NB4 (cell line): ENCODE measurements around the gene CDC42EP5.
"Not testable (repeated sequence)": the region's sequence is repeated elsewhere in the genome, so short reads cannot be mapped to it uniquely, and the experiment has no call there.

ENCODE experiments used
- DNase-seq: peaks from one replicate; pipeline ENCODE4 v3.0.0; 2010; ENCODE audit warnings: low read depth
- H3K4me3 ChIP-seq: one replicate; pipeline ENCODE4 v1.5.1; 2011; ENCODE audit warnings: mild to moderate bottlenecking, low read depth, low read length, moderate library complexity
- CTCF ChIP-seq: IDR thresholded peaks from one replicate; pipeline ENCODE4 v1.5.1; 2012; ENCODE audit warnings: low read depth, low read length
- MAX ChIP-seq: IDR thresholded peaks from 2 replicates; pipeline ENCODE4 v1.6.1; 2011; ENCODE audit warnings: low read depth, low read length
- MYC ChIP-seq: IDR thresholded peaks from 2 replicates; pipeline ENCODE4 v1.6.1; 2011; ENCODE audit warnings: low read depth, low read length
- POLR2A ChIP-seq: IDR thresholded peaks from 2 replicates; pipeline ENCODE4 v1.6.1; 2011; ENCODE audit warnings: mild to moderate bottlenecking; ENCODE audit not compliant: insufficient read length; ENCODE audit errors: extremely low read depth

CDC42EP5 gene

GRCh38 chr19:54493967-54494585 lies 21.0 kb upstream of the CDC42EP5 start:
- no peak overlapping the region for H3K4me3 ChIP-seq
- no peak for DNase-seq
- TF ChIP-seq MYC (no peak), POLR2A (no peak), MAX (no peak), CTCF (no peak)

GRCh38 chr19:54493056-54493455 lies 20.0 kb upstream of the CDC42EP5 start:
- DNase-seq = not testable (repeated sequence)

GRCh38 chr19:54492568-54492967 lies 19.5 kb upstream of the CDC42EP5 start:
- no peak overlapping the region for H3K4me3 ChIP-seq
- DNase-seq = no peak
- no peak for TF ChIP-seq MYC
- no peak for TF ChIP-seq POLR2A
- TF ChIP-seq MAX = no peak
- TF ChIP-seq CTCF = no peak

More at GRCh38 chr19:54493056-54493455, 20.0 kb upstream of the CDC42EP5 start:
- H3K4me3 ChIP-seq = not testable (repeated sequence)

- TF ChIP-seq MYC = no peak
- H3K4me3 ChIP-seq = no peak overlapping the region
- DNase-seq = no peak
Observed at GRCh38 chr19:54489766-54490165, 16.7 kb upstream of the CDC42EP5 start.

- H3K4me3 ChIP-seq = no peak overlapping the region
- DNase-seq = no peak
- TF ChIP-seq CTCF (no peak), MYC (no peak), MAX (no peak), POLR2A (no peak)
Observed at GRCh38 chr19:54489341-54489740, 16.2 kb upstream of the CDC42EP5 start.

- no peak for DNase-seq
- H3K4me3 ChIP-seq = no peak overlapping the region
- TF ChIP-seq MYC (no peak), CTCF (no peak), POLR2A (no peak), MAX (no peak)
Observed at GRCh38 chr19:54485851-54486250, 12.8 kb upstream of the CDC42EP5 start.

GRCh38 chr19:54484451-54484850 lies 11.4 kb upstream of the CDC42EP5 start:
- no peak for DNase-seq
- TF ChIP-seq MAX = no peak
- no peak for TF ChIP-seq POLR2A
- no peak for TF ChIP-seq MYC
- no peak for TF ChIP-seq CTCF
- H3K4me3 ChIP-seq = no peak overlapping the region
